HG03521 (cell line): ENCODE results near the gene AP5Z1.

Experiments
- ATAC-seq: cut with Tn5 transposase; IDR thresholded peaks from one replicate; pipeline ENCODE4 v1.9.1; 2021; ENCODE audit warnings: mild to moderate bottlenecking, moderate library complexity; ENCODE audit not compliant: unreplicated experiment

AP5Z1 gene, protein sequence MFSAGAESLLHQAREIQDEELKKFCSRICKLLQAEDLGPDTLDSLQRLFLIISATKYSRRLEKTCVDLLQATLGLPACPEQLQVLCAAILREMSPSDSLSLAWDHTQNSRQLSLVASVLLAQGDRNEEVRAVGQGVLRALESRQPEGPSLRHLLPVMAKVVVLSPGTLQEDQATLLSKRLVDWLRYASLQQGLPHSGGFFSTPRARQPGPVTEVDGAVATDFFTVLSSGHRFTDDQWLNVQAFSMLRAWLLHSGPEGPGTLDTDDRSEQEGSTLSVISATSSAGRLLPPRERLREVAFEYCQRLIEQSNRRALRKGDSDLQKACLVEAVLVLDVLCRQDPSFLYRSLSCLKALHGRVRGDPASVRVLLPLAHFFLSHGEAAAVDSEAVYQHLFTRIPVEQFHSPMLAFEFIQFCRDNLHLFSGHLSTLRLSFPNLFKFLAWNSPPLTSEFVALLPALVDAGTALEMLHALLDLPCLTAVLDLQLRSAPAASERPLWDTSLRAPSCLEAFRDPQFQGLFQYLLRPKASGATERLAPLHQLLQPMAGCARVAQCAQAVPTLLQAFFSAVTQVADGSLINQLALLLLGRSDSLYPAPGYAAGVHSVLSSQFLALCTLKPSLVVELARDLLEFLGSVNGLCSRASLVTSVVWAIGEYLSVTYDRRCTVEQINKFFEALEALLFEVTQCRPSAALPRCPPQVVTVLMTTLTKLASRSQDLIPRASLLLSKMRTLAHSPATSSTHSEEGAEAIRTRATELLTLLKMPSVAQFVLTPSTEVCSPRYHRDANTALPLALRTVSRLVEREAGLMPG

GRCh38 chr7:4775250-4775847 is at the start of gene AP5Z1:
TSS of gene AP5Z1 (plus strand) at chr7:4775623. CDS start at chr7:4775716, 93 bp downstream.
- peak; percentile 88 for ATAC-seq

- no peak for ATAC-seq
Measured at GRCh38 chr7:4725850-4726450, 49.5 kb upstream of the AP5Z1 start.

DNA sequence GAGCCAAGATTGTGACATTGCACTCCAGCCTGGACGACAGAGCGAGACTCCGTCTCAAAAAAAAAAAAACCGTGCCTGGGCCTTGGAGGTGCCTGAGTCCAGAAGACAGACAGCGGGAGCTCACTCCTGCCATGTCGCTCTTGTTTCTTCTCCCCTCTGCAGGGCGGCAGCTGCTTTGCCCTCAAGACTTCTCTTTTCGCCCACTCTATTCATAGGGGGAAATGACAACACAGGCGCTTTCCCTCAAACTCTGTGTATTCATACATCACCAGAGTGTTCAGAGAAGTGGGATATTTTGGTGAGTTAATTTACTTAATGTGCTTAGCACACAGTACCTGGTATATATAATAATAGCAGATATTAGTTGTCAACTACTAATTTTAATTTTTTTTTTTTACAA is 48.9 kb upstream of the AP5Z1 start:
- no peak for ATAC-seq

DNA sequence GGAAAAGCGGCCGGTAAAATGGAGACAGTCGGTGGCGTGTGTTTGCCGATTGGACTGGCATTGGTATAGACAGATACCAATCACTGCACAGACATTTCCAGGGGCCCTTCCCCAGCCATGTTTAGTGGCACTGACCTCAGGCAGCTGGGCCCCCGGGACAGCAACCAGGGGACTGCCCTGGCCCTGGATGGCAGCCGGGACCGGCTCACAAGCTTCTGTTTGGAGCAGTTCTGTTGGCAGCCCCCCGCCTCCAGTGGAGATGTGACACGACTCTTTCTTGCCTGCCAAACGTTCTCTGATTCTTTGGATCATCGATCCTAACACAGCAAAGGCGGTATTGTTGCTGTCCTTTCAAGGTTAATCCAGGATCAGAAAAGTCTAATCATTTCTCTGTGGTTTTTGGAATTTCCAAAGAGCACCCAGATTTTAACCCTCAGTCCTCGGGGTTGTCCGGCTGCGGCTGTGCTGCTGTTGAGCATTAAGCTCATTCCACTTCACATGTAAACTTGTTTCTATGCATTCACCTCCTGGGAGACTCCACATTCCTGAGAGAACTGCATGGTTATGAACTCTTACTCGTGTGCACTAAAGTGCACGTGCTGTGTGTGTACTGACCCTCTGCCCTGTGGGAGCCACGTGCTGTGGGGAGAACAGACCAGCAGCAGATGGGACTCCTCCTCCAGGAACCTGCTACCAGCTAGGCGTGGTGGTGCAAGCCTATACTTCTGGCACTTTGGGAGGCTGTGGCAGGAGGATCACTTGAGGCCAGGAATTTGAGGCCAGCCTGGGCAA is 47.3 kb upstream of the AP5Z1 start:
- no peak for ATAC-seq

GRCh38 chr7:4729266-4729665 is 46.2 kb upstream of the AP5Z1 start:
- ATAC-seq, result no peak

- ATAC-seq, result no peak
Measured at GRCh38 chr7:4730276-4730675, 45.1 kb upstream of the AP5Z1 start.

DNA sequence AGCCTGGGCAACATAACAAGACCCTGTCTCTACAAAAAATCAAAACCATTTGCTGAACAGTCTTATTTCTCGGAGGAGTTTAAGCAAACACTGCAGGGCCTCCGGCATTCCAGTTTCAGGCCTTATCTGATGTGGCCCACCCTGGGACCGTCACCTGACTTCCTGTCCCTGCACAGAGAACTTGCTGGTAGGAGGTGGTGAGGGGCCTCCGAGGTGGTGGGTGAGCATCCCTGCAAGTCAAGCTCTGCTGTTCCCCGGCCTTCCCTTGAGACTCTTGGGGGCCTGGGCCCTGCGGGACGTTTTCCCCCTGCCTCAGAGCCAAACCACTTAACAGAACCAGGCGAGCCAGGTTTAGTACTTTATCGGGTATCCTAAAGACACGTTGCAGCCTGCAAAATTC is 44.5 kb upstream of the AP5Z1 start:
- ATAC-seq, result no peak

- ATAC-seq, result no peak
Measured at GRCh38 chr7:4731803-4732202, 43.6 kb upstream of the AP5Z1 start.

- no peak for ATAC-seq
Measured at GRCh38 chr7:4733936-4734528, 41.4 kb upstream of the AP5Z1 start.

DNA sequence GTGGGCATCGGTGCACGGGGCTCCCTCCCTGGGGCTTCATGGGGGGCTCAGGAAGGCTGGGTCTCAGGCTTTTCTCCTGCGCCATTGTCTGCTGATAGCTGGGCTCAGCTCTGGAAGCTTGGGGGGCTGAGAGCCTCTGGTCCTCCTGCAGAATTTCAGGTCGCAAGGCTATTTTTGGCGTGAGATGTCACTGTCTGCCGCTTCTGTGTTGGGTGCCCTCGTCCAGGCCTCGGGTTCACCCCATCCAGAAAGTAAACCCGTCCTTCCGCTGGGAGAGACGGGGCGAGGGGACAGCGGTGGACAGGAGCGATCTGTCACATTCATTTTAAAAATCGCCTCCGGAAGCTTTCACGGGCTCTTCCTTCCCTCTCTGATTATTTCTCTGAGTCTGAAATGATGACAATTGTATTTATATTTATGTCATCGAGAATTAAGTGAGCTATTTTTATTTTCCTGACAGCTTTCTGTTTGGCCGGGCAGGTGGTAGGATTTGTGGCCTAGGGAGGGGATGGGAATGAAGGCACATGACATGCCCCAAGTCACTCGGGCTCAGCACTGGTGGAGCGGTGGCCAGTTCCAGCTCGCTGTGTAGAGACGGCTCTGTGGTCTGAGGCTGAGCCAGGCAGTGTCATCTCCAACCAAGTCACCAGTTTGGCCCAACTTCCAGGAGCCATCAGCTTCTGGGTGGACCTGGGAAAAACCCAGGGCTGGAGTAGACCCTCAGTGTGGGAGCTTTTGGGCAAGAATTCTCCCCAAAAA is 40.7 kb upstream of the AP5Z1 start:
- no peak for ATAC-seq

GRCh38 chr7:4737300-4737699 is 38.1 kb upstream of the AP5Z1 start:
- no peak for ATAC-seq

DNA sequence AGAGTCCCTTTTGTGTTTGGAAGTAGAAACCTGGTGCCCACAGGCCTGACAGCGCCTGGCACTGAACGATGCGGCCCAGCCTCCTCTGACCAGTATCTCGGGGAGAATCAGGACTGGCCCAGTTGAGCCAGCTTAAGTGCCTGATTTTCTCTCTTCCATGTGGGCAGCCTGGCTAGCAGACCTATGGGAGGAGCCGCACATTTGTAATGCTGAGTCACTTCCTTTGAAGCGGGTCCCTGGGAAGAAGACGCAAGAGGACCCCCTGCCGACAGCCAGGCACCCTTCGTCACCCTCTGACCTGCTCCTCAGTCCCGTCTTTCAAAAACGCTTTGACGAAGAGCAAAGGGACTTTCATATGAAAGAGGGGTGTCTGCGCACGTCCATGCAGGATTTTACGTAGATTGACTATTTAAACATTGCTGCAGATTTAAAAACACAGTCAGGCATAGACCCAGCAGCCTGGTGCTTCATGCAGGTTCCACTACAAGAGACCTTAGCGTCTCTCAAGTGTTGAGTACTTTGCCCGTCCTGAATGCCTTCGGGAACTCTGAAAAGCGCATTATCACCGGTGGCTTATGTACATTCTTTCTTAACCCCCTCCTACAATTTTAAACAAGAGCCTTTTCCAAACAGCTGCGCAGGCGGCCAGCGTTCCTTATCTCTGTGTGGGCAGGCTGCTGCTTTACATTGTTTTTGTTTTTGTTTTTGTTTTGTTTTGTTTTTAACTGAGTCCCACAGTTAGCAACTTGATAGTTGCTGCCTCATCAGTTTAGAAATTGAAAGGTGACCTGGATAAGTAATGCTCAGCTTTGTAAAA is 36.5 kb upstream of the AP5Z1 start:
- no peak for ATAC-seq

DNA sequence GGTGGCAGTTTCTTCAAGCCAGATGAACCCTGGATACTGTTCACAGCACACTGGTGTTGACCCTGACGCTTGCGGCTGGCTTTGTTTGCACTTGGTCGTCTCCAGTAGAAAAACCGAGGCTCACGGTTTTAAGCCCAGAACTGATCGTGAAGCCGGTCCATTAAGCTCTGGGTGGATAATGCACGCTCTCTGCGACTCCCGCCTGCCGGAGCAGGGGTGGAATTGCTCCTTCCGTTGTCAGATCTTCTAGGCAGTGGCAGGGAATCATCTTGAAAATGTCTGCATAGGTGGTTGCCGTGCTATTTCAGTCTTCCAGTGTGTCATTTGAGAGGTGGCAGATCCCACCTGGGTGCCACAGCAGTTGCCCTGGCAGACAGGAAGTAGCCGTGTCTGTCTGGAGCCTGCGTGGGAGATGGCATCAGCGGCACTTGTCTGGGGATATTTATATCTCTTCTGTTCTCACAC is 35.9 kb upstream of the AP5Z1 start:
- no peak for ATAC-seq

DNA sequence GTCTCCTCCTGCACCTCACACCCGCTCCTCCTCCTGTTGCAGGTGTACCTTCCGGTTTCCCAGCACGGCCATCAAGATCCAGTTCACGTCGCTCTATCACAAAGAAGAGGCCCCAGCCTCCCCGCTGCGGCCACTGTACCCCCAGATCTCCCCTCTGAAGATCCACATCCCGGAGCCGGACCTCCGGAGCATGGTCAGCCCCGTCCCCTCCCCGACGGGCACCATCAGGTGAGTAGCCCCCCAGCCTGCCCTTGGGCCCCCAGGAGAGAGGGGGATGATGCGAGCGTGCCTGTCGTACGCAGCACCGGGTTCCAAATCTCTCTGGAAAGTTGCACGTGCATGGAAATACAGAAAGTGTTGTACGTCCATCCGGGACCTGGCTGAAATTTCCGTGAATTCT is 34.6 kb upstream of the AP5Z1 start:
- ATAC-seq, result no peak

- ATAC-seq, result no peak
Measured at GRCh38 chr7:4742051-4742573, 33.3 kb upstream of the AP5Z1 start.

- ATAC-seq, result no peak
Measured at GRCh38 chr7:4742852-4743251, 32.6 kb upstream of the AP5Z1 start.

- peak; percentile 66 for ATAC-seq
Measured at GRCh38 chr7:4744391-4745264, 30.8 kb upstream of the AP5Z1 start.
